Measurements from ENCODE around the gene NSG2.

NSG2 gene

DNA sequence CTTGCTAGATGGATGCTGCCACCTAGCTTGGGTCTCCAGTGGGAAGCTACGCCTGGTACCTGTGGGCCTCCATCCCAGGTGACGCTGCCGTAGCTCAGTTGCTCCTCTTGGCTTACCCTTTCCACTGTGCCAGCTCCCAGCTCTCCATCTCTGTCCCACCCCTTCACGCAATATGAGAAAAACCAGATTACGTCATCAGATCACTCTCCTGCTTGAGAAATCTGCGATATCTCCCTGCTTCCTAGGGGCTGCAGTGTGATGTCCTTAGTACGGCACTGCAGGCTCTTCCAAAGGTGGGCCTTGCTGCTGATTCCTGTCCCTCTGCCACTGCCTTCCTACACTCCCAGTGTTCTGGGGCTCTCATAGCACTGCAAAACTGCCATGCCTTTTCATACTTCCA, 28.9 kb downstream of the NSG2 start:
- Histone ChIP-seq H3K36me3 (ENCODE audit: insufficient read depth, low read length) (no peaks in the 10 kb centered on the region), H3K4me1 (ENCODE audit: insufficient read depth, low read length) (no peaks in the 10 kb centered on the region), H3K9me3 (ENCODE audit: control insufficient read depth, insufficient read depth, low read length) (no peaks in the 10 kb centered on the region), H3K9ac (ENCODE audit: low read depth, low read length) (no peak overlapping the region)

DNA sequence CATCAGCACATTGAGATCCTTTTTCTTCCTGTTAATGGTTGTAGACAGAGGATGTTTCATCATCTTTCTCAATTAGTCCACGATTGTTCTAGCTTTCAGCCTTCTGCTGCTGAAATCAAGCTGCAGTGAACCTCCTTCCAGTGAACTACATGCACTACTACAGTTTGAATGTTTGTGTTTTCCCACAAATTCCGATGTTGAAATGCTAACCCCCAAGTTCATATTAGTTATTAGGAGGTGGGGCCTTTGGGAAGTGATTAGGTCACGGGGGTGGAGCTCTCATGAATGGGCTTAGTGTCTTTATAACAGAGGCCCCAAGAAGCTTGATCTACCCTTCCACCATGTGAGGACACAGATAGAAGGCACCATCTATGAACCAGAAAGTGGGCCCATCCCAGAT, 32.9 kb downstream of the NSG2 start:
- H3K9me3 ChIP-seq (ENCODE audit: control insufficient read depth, insufficient read depth, low read length) = no peaks in the 10 kb centered on the region
- no peaks in the 10 kb centered on the region for H3K4me1 ChIP-seq (ENCODE audit: insufficient read depth, low read length)
- H3K36me3 ChIP-seq (ENCODE audit: insufficient read depth, low read length) = no peaks in the 10 kb centered on the region
- no peak overlapping the region for H3K9ac ChIP-seq (ENCODE audit: low read depth, low read length)

DNA sequence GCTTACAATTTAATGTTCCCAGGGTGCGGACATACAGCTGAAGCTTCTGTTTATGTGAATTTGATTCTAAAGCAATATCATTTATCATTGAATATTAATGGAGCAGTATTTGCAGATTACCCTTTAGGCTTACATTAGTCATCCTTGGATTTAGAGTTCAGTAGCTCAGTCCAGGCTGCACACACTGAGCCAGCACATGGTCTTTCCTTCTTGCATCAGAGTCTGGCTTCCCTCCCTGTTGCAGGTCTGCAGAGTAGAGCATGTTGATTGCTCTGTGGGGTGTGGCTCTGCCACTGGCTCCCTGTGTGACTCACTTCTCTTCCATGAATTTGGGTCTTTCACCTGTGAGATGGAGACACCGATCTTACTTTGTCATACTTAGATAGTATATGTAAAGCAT, 36.8 kb downstream of the NSG2 start:
- Histone ChIP-seq H3K9me3 (ENCODE audit: control insufficient read depth, insufficient read depth, low read length) (no peaks in the 10 kb centered on the region), H3K4me1 (ENCODE audit: insufficient read depth, low read length) (no peaks in the 10 kb centered on the region), H3K36me3 (ENCODE audit: insufficient read depth, low read length) (no peaks in the 10 kb centered on the region), H3K9ac (ENCODE audit: low read depth, low read length) (no peak overlapping the region)

DNA sequence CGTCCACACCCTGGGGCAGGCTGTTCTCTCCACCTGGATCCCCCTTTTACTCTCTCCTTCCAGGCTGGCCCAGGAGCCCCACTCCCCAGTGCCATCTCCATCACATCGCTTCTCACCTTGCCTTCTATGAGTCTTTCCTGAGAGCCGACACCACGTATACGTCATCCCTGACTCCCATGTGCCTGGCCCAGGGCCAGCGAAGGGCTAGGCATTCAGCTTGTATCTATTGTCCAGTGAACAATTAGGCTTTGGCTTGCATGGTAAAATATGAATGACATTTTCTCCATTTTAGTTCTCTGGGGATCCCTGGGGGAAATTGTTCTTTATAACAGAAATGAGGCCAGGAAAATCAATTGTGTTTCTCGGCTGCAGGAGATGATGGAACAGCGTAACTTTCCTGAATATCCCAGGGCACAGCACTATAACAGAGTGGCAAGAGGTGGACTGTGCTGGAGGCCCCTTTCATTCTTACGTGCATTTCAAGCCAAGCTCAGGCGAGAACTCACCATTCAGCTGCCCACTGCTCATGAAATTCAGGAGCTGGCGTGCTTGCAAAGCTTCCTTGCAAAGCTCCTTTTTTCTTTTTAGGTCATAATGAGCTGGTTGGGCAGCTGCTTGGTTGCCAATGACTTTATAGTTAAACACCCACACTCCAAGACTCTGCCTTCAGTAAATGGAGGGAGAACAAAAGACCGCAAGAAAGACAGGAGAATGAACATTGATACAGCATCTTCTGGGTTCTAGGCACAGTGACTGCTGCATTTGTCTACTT, 37.7 kb downstream of the NSG2 start:
- Histone ChIP-seq H3K36me3 (ENCODE audit: insufficient read depth, low read length) (no peaks in the 10 kb centered on the region), H3K9ac (ENCODE audit: low read depth, low read length) (no peak overlapping the region), H3K9me3 (ENCODE audit: control insufficient read depth, insufficient read depth, low read length) (no peaks in the 10 kb centered on the region), H3K4me1 (ENCODE audit: insufficient read depth, low read length) (no peaks in the 10 kb centered on the region)

DNA sequence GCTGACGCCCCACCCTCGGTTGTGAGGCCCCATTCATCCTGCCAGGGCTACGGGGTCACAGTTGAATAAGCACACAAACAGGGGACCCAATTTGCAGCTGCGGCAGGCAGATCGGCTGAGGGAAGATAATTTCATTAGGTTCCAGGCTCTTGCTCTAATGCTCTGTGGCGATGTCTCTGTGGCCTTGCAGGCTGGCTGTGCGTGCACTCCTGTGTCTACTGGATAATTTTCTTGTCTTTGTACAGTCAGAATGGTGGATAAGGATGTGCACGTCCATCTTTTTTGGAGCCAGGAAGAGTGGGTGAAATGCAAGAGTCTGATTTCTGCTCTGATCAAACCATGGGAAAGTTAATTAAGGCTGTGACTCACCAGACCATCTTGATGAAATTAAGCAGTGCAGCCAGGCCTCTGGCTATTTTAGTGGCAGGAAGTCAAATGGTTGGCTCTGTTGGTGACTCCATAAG, 39.2 kb downstream of the NSG2 start:
- Histone ChIP-seq H3K36me3 (ENCODE audit: insufficient read depth, low read length) (no peaks in the 10 kb centered on the region), H3K4me1 (ENCODE audit: insufficient read depth, low read length) (no peaks in the 10 kb centered on the region), H3K9ac (ENCODE audit: low read depth, low read length) (no peak overlapping the region), H3K9me3 (ENCODE audit: control insufficient read depth, insufficient read depth, low read length) (no peaks in the 10 kb centered on the region)

DNA sequence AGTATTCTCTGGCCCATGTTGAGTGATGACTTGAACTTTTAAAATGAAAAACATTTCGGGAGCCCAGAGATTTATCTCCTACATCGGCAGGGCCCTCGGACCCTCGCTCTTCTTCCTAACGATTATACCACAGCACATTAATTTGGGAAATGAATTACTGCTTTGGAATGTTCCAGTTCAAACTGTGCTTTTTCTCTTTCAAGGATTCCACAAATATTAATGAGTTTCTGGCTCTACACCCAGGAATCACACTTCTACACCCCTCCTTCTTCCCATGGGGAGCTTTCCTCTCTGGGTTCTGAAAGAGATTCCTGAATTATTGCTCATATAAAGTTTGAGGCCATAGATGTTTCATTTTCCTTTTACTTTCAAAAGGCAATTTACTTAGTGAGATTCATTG, 41.2 kb downstream of the NSG2 start:
- Histone ChIP-seq H3K9ac (ENCODE audit: low read depth, low read length) (no peak overlapping the region), H3K4me1 (ENCODE audit: insufficient read depth, low read length) (no peaks in the 10 kb centered on the region), H3K9me3 (ENCODE audit: control insufficient read depth, insufficient read depth, low read length) (no peaks in the 10 kb centered on the region), H3K36me3 (ENCODE audit: insufficient read depth, low read length) (no peaks in the 10 kb centered on the region)

DNA sequence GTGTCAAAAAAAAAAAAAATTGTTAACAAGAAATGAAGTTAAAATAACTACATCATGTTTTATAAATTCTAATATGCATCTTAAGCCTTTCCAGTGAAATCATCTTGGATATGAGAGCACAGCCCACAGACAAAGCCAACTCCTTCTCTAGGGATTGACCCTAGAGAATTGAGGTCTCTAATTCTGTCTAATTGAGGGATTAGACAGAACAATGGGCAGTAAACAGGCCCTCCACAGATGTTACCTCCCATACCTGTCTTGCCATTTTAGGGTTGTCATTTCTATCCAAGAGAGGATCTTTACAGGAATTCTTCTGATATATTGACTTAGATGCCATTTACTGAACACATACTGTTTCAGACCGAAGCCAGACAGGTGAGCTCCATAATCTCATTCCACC, 42.3 kb downstream of the NSG2 start:
- Histone ChIP-seq H3K9me3 (ENCODE audit: control insufficient read depth, insufficient read depth, low read length) (no peaks in the 10 kb centered on the region), H3K36me3 (ENCODE audit: insufficient read depth, low read length) (no peaks in the 10 kb centered on the region), H3K4me1 (ENCODE audit: insufficient read depth, low read length) (no peaks in the 10 kb centered on the region), H3K9ac (ENCODE audit: low read depth, low read length) (no peak overlapping the region)

DNA sequence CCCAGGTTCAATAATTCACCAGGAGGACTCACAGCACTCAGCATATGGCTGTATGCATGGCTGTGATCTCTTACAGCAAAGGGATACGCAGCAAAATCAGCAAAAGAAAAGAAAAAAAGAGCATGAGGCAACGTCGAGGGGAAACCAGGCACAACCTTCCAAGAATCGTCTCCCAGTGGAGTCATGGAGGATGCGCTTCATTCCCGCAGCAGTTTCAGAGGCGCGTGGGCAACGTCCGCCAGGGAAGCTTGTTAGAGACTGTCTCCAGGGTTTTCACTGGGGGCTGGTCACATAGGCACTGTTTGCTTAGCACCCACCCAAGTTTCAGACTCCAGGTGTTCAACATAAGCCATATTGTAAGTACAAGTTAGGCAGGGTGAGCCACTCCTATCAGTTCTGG, 44.6 kb downstream of the NSG2 start:
- Histone ChIP-seq H3K9me3 (ENCODE audit: control insufficient read depth, insufficient read depth, low read length) (no peaks in the 10 kb centered on the region), H3K9ac (ENCODE audit: low read depth, low read length) (no peak overlapping the region), H3K4me1 (ENCODE audit: insufficient read depth, low read length) (peaks cover 4% of the 10 kb centered on the region), H3K36me3 (ENCODE audit: insufficient read depth, low read length) (no peaks in the 10 kb centered on the region)

DNA sequence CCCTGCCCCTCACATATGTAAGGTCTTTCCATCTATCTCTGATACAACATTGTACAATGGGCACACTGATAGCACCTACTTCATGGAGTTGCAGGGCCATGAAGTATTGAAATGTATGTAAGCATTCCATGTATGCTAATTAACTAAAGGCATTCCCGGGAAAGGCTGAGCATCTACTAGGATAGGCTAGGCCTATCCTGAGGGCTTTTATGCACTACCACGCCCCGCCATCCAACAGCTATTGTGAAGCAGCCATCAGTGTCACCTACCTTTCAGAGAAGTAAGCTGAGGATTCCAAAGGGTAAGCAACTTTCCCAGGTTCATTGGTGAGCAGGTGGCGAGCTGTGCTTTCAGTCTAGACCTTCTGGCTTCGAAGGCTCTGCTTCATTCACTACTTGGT, 47.6 kb downstream of the NSG2 start:
- no peaks in the 10 kb centered on the region for H3K9me3 ChIP-seq (ENCODE audit: control insufficient read depth, insufficient read depth, low read length)
- no peaks in the 10 kb centered on the region for H3K36me3 ChIP-seq (ENCODE audit: insufficient read depth, low read length)
- no peak overlapping the region for H3K9ac ChIP-seq (ENCODE audit: low read depth, low read length)

DNA sequence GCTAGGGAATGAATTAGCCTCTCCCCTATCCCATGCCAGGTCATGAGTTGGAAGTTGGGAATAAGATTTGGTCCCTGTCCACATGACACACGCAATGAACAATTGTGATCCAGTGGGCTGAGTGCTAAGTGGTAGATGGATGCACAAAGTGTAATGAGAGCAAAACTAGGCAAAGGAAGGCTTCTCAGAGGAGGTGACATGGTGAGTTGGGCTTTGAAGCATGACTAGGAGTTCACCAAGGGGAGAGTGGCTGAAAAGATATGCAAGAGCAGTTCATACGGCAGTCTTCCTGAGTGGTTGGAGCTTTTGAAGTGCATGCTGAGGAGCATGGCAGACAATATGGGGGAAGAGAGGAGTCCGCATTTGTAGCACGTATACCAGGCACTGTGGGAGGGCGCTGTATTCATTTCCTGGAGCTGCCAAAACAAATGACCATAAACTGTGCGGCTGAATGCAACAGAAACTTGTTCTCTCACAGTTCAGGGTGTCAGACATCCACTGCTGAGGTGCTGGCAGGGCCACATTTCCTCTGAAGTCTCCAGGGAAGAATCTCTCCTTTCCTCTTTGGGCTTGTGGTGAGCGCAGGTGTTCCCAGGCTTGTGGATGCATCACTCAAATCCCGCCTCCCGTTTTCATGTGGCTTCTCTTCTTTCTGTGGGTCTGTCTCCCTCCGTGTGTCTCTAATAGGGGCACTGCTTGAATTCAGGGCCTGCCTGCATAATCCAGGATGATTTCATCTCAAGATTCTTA, 49.5 kb downstream of the NSG2 start:
- Histone ChIP-seq H3K36me3 (ENCODE audit: insufficient read depth, low read length) (no peaks in the 10 kb centered on the region), H3K4me1 (ENCODE audit: insufficient read depth, low read length) (peaks cover 4% of the 10 kb centered on the region), H3K9me3 (ENCODE audit: control insufficient read depth, insufficient read depth, low read length) (no peaks in the 10 kb centered on the region), H3K9ac (ENCODE audit: low read depth, low read length) (no peak overlapping the region)

More for the DNA sequence above, 47.6 kb downstream of the NSG2 start:
- peaks cover 4% of the 10 kb centered on the region for H3K4me1 ChIP-seq (ENCODE audit: insufficient read depth, low read length)

DNA sequence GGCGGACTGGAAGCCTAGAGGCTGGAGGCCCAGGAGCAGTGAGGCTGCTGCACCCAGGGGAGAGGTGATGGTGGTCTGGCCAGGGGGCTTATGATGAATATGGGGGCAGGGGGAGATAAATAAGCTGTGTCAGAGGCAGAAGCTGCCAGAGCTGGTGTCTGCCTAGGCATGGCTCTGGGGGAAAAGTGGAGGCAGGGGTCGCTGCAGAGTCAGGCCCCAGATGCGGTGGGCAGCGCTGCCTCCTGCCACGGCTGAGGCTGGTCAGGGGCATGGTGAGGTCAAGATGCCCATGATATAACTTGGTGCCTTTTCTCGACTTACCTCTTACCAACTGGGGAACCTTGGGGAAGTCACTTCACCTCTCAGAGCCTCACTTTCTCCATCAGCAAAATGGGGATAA, 51.1 kb downstream of the NSG2 start:
- Histone ChIP-seq H3K36me3 (ENCODE audit: insufficient read depth, low read length) (no peaks in the 10 kb centered on the region), H3K9me3 (ENCODE audit: control insufficient read depth, insufficient read depth, low read length) (no peaks in the 10 kb centered on the region), H3K9ac (ENCODE audit: low read depth, low read length) (no peak overlapping the region), H3K4me1 (ENCODE audit: insufficient read depth, low read length) (peaks cover 4% of the 10 kb centered on the region)

DNA sequence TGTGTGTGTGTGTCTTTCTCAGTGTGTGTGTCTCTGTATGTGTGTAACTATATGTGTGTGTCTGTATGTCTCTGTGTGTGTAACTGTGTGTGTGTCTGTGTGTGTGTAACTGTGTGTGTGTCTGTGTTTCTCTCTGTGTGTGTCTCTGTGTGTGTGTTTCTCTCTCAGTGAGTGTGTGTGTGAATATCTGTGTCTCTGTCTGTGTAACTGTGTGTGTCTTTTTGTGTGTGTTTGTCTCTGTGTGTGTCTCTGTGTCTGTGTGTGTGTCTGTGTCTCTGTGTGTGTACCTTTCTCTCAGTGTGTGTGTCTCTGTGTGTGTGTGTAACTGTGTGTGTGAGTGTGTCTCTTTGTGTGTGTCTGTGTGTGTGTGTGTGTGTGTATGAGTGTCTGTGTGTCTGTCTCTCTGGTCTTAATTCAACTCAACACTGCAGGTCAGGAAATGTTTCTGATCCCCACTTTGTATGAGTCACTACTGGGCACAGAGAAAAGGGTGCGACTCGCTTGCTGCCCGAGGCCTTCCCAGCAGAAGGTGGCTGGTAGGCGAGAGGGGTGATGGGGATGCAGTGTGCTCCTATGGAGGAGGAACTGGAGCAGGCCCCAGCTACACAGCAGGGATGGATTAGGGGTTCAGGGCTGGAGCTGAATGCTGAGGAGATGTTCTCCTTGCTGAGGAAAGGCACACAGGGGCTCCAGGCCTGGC, 52.1 kb downstream of the NSG2 start:
- Histone ChIP-seq H3K4me1 (ENCODE audit: insufficient read depth, low read length) (peaks cover 4% of the 10 kb centered on the region), H3K36me3 (ENCODE audit: insufficient read depth, low read length) (no peaks in the 10 kb centered on the region), H3K9me3 (ENCODE audit: control insufficient read depth, insufficient read depth, low read length) (no peaks in the 10 kb centered on the region), H3K9ac (ENCODE audit: low read depth, low read length) (no peak overlapping the region)

DNA sequence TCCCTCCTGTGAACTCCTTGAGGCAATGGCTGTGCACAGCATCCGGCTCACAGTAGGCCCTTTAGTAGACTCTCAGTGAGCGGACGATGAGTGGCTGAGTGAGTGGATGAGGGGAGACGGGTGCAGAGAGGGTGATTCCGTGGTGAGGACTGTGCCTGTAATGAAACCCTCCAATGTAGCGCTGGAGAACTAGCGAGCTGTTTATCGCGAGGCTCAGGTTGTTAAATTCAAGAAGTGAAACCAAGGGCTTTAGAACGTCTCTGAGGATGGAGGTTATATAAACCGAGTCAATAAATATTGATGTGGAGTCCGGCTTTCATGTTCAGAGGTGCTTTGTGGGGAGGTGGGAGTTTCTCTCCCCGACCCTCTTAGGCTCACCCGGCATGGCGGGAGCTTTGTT, 53.2 kb downstream of the NSG2 start:
- Histone ChIP-seq H3K4me1 (ENCODE audit: insufficient read depth, low read length) (no peaks in the 10 kb centered on the region), H3K9me3 (ENCODE audit: control insufficient read depth, insufficient read depth, low read length) (no peaks in the 10 kb centered on the region), H3K9ac (ENCODE audit: low read depth, low read length) (no peak overlapping the region), H3K36me3 (ENCODE audit: insufficient read depth, low read length) (no peaks in the 10 kb centered on the region)

DNA sequence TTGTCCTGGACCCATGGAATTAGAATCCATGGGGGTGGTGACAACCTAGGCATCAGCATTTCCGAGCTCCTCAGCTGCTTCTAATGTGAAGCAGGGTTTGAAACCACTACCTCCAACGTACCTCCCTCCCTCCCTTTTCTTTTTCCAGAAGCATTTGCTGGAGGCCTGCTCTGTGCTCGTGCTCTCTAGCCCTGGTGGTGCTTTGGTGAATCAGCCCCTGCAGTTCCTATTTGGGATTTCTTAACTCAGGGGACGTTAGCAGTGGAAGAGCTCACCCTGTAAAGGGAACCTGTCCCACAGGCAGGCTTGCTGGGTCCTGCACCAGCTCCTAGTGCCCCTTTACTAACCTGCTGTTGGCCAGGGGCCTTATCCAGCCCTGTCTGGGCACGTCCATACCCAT, 55.0 kb downstream of the NSG2 start:
- Histone ChIP-seq H3K9ac (ENCODE audit: low read depth, low read length) (no peak overlapping the region), H3K36me3 (ENCODE audit: insufficient read depth, low read length) (no peaks in the 10 kb centered on the region), H3K4me1 (ENCODE audit: insufficient read depth, low read length) (no peaks in the 10 kb centered on the region), H3K9me3 (ENCODE audit: control insufficient read depth, insufficient read depth, low read length) (no peaks in the 10 kb centered on the region)

Measured in ES-I3 (cell line).